ENCODE data around the gene DPEP2.
"Not testable (repeated sequence)": the region's sequence is repeated elsewhere in the genome, so short reads cannot be mapped to it uniquely, and the experiment has no call there.

Gene DPEP2

DNA sequence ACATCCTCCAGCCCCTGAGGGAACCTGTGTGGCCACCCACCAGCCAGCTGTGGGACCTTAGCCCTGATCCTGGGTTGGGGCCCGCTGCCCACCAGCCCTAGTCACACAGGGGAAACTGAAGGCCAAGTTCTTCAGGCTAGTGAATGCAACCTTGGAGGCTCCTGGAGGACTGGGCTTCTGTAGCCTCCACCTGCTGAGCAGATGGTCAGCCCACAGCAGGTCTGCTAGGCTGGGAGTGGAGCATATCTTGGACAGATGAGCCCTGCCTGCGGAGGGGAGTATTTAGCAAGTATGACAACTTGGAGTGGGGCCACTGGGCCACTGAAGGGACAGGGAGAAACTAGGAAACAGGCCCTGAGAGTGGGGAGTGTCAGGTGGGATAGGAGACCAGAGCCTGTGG is 23.1 kb downstream of the DPEP2 start:
- DNase-seq (ENCODE audit: low spot score) = no peak

GRCh38 chr16:67975321-67976105 is 23.8 kb downstream of the DPEP2 start:
- DNase-seq (ENCODE audit: low spot score) = no peak

GRCh38 chr16:67972285-67972684 is 27.0 kb downstream of the DPEP2 start:
- not testable (repeated sequence) for DNase-seq (ENCODE audit: low spot score)

- no peak for DNase-seq (ENCODE audit: low spot score)
These were observed 28.2 kb downstream of the DPEP2 start for GRCh38 chr16:67971111-67971510.

DNA sequence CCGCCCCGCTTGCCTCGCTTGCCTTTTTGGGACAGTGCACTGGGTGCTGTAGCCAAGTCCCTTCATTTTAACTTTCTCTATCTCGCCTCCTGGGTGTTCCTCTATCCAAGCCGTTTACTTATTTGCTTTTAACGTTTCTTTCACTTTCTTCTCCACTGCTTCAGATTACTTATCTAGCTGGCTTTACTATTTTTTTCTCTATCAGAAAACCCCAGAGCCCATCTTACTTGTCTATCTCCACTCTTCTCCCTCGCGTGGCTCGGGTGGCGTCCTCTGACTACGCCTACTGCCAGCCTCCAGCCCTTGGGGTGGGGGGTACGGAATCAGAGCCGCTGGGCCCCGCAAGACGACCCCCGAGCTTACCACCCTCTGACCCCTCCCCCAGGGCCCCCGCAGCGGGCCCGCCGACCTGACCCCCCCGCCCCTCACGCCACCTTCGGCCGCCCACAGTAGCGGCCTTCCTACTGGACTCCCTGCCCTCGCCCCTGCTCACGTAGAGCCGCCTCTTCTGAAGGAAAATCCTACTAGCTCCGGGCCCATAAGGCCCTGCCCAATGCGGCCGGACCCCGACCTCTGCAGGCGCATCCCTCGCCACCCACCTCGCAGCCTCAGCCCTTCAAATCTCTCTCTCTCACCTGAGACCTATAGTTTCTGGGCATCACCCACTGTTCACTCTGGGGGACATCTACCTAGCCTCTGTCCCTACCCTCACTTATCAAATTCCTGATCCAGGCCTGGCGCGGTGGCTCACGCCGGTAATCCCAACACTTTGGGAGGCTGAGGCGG is 29.8 kb downstream of the DPEP2 start:
- DNase-seq (ENCODE audit: low spot score) = no peak

GRCh38 chr16:67968400-67969253 is 30.7 kb downstream of the DPEP2 start, which contains the start of gene SLC12A4:
TSS of gene SLC12A4 (minus strand) at chr16:67968637. CDS start at chr16:67968553, 84 bp downstream.
- peak; percentile 98 for DNase-seq (ENCODE audit: low spot score)

DNA sequence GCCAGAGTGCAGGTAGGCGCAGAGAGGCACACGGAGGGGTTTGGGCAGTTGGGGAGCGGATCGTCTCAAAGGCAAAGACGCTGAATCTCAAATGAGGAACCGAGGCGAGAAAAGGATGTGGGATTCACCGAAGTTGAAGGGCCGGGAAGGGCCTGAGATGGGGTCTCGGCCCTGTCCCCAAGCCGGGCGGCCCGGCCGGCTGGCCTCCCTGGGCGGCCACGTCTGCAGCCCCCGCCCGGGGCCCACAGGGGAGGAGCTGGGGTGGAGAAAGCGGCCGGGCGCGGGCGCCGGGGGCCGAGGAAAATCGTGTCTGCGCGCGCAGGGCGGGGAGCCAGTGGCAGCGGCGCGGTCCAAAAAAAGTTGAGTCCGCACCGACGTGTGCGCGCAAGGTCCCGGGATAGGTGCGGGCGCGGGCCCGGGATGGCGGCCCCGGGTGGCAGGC is 31.3 kb downstream of the DPEP2 start:
- DNase-seq (ENCODE audit: low spot score) = peak; percentile 86

DNA sequence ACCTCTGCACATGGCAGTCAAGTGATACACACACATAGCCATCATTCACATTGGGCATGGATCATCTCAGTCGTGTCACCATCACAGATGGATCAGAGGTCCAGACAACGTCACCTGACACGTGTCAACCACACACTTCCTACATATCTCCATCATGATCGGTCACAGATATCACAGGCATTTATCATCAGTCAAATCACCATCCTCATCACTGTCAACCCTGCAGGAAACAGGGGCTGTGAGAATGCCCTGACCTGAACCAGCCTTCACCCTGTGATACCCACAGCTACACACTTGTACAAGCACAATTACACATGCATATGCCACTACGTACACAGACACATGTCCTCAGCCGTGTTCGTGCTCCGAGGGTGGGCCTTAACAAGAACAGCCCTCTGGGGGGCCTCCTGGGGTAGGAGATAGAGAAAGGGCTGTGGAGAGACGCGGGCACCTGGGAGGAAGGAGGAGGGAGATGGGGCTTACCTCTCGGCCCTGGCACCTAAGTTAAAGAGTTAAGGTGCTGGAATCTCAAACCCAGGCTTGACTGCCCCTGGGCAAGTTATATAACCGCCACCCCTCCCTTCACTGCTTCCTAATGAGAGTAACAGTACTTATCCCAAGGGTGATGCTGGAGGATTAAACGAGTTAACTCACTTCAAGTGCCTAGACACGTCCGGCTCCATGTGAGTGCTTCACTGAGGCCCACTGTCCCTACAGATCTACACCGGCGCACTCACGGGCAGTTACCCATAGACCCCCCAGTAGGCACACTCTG is 31.9 kb downstream of the DPEP2 start:
- DNase-seq (ENCODE audit: low spot score) = peak; percentile 31

DNA sequence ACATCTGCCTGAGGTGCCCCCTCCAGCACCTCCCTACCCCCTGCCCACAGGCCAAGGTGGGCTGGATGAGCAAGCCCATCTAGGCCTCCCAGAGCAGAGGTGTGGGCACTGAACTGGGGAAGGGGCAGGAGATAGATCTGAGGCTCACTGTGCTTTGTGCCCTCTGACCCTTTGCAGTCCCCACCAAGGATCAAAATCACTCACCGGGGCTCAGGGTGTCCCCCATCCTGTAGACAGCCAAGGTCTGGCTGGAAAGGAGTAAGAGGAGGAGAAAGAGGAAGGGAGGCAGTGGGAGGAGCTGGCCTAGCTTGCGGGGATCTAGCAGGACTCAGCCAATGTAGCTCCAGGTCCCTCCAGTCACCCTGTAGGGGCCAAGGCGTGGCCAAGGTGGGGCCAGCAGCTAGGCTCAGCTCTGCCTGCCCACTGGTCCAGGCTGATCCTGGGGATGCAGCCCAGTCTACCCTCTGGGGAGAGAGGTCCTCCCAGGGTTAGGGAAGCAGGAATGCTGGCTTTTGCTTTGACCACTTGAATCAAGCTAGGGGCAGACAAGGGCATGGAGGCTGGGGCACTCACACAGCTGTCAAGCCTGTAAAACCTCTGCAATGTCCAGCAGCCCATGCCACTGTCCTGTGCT is 32.6 kb downstream of the DPEP2 start:
- DNase-seq (ENCODE audit: low spot score) = peak; percentile 87

- DNase-seq (ENCODE audit: low spot score) = peak; percentile 32
These were observed 33.4 kb downstream of the DPEP2 start for GRCh38 chr16:67965668-67966548.

GRCh38 chr16:67964477-67965131 is 34.7 kb downstream of the DPEP2 start:
- no peak for DNase-seq (ENCODE audit: low spot score)

DNA sequence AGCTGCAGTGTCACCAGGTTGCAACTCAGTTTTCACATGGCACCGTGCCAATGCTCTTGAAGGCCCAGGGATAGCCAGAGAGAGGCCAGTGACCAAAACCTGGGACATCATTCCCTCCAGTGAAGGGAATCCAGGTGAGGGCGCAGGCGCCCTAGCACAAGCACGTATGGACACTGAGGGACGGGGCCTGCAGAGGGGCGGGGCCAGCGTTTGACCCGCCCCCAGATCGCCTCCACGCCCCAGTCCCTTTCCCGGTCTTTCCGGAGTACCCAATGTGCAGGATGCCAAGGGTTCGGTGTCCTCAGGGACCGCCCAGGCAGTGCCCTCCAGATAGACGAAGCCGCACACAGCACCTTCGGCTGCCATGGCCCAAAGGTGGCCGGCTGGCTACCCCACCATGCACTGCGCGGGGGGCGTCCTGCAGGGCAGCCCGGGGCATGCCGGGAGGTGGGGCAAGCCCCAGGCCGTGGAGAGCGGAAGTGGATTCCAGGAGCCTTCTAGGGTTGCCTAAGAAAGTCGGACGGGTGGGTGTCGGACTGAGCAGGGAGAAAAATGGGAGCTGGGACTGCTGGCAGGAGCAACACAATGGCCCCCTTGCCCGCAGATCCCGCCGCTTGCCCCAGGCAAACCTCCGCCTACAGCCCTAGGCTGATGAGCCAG is 35.5 kb downstream of the DPEP2 start:
- no peak for DNase-seq (ENCODE audit: low spot score)

GRCh38 chr16:67963292-67963661 is 36.0 kb downstream of the DPEP2 start:
- no peak for DNase-seq (ENCODE audit: low spot score)

DNA sequence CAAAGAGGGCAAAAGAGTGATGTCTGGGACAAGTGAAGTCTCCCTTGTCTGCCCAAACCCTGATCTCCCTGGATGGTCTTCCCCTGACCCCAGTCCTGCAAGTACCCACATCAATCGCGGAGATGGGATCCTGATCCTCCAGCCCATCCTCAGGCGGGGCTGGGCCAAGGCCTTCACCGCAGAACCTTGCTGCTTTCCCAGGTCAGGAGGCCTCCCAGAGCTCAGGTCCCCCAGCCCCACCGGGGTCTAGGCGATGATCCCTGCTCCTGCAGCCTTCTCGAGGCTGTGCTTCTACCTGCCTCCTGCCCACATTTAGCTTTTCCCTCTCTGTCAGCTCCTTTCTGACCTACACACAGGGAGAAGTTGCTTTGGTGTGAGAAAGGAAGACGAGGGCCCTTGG is 37.1 kb downstream of the DPEP2 start:
- no peak for DNase-seq (ENCODE audit: low spot score)

GRCh38 chr16:67961551-67961957 is 37.7 kb downstream of the DPEP2 start:
- no peak for DNase-seq (ENCODE audit: low spot score)

DNA sequence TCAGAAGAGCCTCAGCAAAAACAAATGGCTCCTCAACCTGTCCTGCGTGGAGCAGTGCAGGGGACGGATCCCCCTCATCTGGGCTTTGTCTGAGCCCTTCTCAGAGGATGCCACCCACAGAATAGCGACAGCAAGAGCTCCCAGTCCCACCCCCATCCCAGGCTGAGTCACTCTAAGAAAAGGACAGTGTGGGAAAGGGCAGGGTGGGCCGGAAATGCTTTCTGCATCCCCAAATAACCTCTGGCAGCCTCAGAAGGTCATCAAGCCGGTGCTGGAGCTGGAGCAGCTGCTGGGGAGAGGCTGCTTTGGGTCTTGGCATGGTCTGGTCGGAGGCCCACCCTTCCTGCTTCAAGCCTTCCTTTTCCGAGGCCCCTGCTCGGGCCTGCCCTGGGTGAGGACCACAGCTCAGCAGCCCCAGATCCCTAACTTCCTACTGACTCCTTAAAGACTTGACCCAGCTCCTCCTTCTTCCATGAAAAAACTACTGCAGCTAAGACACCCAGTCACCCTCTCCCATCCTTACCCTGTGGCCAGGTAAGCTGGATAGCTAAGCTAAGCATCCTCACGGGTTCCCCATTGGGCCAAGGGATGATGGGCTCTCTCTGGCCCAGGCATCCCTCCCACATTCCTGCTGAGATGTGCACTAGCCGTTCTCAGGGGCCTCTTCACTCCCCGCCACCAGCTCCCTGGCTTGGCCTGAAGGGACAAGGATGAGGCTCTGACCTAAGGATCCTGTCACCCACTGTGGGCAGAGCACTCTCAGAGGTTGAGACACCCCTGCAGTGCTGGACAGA is 39.6 kb downstream of the DPEP2 start:
- peak; percentile 86 for DNase-seq (ENCODE audit: low spot score)

GRCh38 chr16:67957622-67958021 is 41.7 kb downstream of the DPEP2 start:
- DNase-seq (ENCODE audit: low spot score) = no peak

All from GM03348 (cell line).